ENCODE measurements around the gene AGGF1. TPM values are rescaled to one million over a fixed set of nuclear protein-coding genes. Genes with fewer than 3 reads are reported as not detected.

Gene AGGF1
- polyA plus RNA-seq, 2 of the 4 experiments (the other 2 are of a cell fraction) = 15.8 to 32.5 TPM

GRCh38 chr5:77003246-77003645 lies 27.0 kb upstream of the AGGF1 start:
- Histone ChIP-seq H3K4me3 (no peak overlapping the region), H3K4me2 (no peak overlapping the region), H3K27ac (no peak overlapping the region), H3K9me3 (no peaks in the 10 kb centered on the region), H3K4me1 (0 out of 3 replicates have a peak, but pooled peaks cover 4% of the 10 kb centered on the region)
- TF ChIP-seq KDM1A (IDR thresholded peaks at IDR 0.05; ENCODE audit: low read depth) (no peak), RFX5 (IDR thresholded peaks at IDR 0.05) (no peak), E2F6 (IDR thresholded peaks at IDR 0.05; ENCODE audit: borderline replicate concordance, low read depth) (no peak), NPAS2 (CRISPR knock-in tag; IDR thresholded peaks at IDR 0.05; ENCODE audit: borderline replicate concordance) (no peak), RNF2 (IDR thresholded peaks at IDR 0.05; ENCODE audit: borderline replicate concordance, low read depth) (no peak), ESRRA (IDR thresholded peaks at IDR 0.05; ENCODE audit: borderline replicate concordance, low read length) (no peak), CHD4 (IDR thresholded peaks at IDR 0.05; ENCODE audit: borderline replicate concordance) (no peak), POLR2AphosphoS2 (conservative IDR thresholded peaks at IDR 0.05; ENCODE audit: low read length) (no peak), ZC3H11A (IDR thresholded peaks at IDR 0.05) (no peak), HOXA7 (CRISPR knock-in tag; IDR thresholded peaks at IDR 0.05) (no peak)
- DNase-seq (ENCODE audit: low read depth in 1 of 2, low spot score in 1 of 2) (no peak), FAIRE-seq (no peak), ATAC-seq (no peak)
- 6% methylated on average over 1 of the region's 1 CpG for WGBS (ENCODE audit: missing lambda C conversion rate)
- ChIA-PET CTCF (interaction anchor here (0.6 kb wide), 1 partner anchor 13 kb away, joined by 3 read pairs; no protein-coding TSS in a partner anchor), POLR2A (no interaction called here)

- CTCF ChIA-PET = interaction anchor here (2.5 kb wide), 1 partner anchor 10 kb away, joined by 17 read pairs; no protein-coding TSS in a partner anchor
- ATAC-seq = no peak
These were observed 24.1 kb upstream of the AGGF1 start for GRCh38 chr5:77006124-77006523.

GRCh38 chr5:77008413-77008812 lies 21.8 kb upstream of the AGGF1 start:
- TF ChIP-seq CHD4 (IDR thresholded peaks at IDR 0.05; ENCODE audit: borderline replicate concordance) = no peak
- no peak for TF ChIP-seq ATOH8 (CRISPR knock-in tag; IDR thresholded peaks at IDR 0.05; ENCODE audit: low read depth)
- no peak for TF ChIP-seq HMGXB4 (CRISPR knock-in tag; IDR thresholded peaks at IDR 0.05; ENCODE audit: borderline replicate concordance)
- TF ChIP-seq PHF8 (IDR thresholded peaks at IDR 0.05; ENCODE audit: borderline replicate concordance, low read depth) = no peak
- TF ChIP-seq CTCF (IDR thresholded peaks at IDR 0.05) = no peak
- no peak for TF ChIP-seq SREBF2 (IDR thresholded peaks at IDR 0.05)
- TF ChIP-seq ZC3H11A (IDR thresholded peaks at IDR 0.05) = no peak
- no peak for TF ChIP-seq RFX5 (IDR thresholded peaks at IDR 0.05)
- H3K4me3 ChIP-seq = no peak overlapping the region
- no peak overlapping the region for H3K4me2 ChIP-seq
- no peaks in the 10 kb centered on the region for H3K4me1 ChIP-seq
- POLR2A ChIA-PET = no interaction called here
- FAIRE-seq (no peak), DNase-seq (ENCODE audit: low read depth in 1 of 2, low spot score in 1 of 2) (no peak), ATAC-seq (no peak)
- no peak overlapping the region for H3K27ac ChIP-seq
- WGBS (ENCODE audit: missing lambda C conversion rate) = 20% methylated on average over 3 of the region's 3 CpGs
- CTCF ChIA-PET = interaction anchor here (0.5 to 2.5 kb wide), 3 partner anchors 8 to 778 kb away, joined by 3 to 17 read pairs (median 3); no protein-coding TSS in a partner anchor
- H3K9me3 ChIP-seq = no peaks in the 10 kb centered on the region

More at GRCh38 chr5:77006124-77006523, 24.1 kb upstream of the AGGF1 start:
- no peak overlapping the region for H3K27ac ChIP-seq
- TF ChIP-seq SREBF2 (IDR thresholded peaks at IDR 0.05) = no peak
- TF ChIP-seq CBX8 (IDR thresholded peaks at IDR 0.05) = no peak
- no peak for TF ChIP-seq PHF8 (IDR thresholded peaks at IDR 0.05; ENCODE audit: borderline replicate concordance, low read depth)
- TF ChIP-seq USF2 (IDR thresholded peaks at IDR 0.05) = no peak
- no peak for TF ChIP-seq TFCP2L1 (CRISPR knock-in tag; IDR thresholded peaks at IDR 0.05)
- TF ChIP-seq HOXB5 (CRISPR knock-in tag; IDR thresholded peaks at IDR 0.05) = no peak
- no peak for TF ChIP-seq FOXS1 (CRISPR knock-in tag; IDR thresholded peaks at IDR 0.05)
- H3K4me2 ChIP-seq = no peak overlapping the region
- DNase-seq (ENCODE audit: low read depth in 1 of 2, low spot score in 1 of 2) (no peak), FAIRE-seq (no peak)
- POLR2A ChIA-PET = no interaction called here
- H3K4me3 ChIP-seq = no peak overlapping the region
- no peaks in the 10 kb centered on the region for H3K4me1 ChIP-seq
- H3K9me3 ChIP-seq = no peaks in the 10 kb centered on the region
- 37% methylated on average over 2 of the region's 2 CpGs for WGBS (ENCODE audit: missing lambda C conversion rate)
